Neural progenitor cell (in vitro differentiated cells): ENCODE data around the gene ZP4.

Experiments
- EZH2 ChIP-seq: fragments of 200-600 bp; sonication (generic); IDR thresholded peaks from 2 replicates; pipeline ENCODE4 v1.6.1; 2017; ENCODE audit warnings: antibody characterized with exemption, mild to moderate bottlenecking, moderate library complexity
- EZH2phosphoT487 ChIP-seq: fragments of 200-600 bp; sonication (generic); IDR thresholded peaks from 2 replicates; pipeline ENCODE4 v1.6.1; 2017; ENCODE audit warnings: antibody characterized with exemption
- TF ChIP-seq, protein P1 (sequence below): fragments of 200-600 bp; sonication (generic); IDR thresholded peaks from 2 replicates; pipeline ENCODE4 v1.5.1; 2017; ENCODE audit warnings: antibody characterized with exemption, mild to moderate bottlenecking

- TF ChIP-seq, protein P1, sequence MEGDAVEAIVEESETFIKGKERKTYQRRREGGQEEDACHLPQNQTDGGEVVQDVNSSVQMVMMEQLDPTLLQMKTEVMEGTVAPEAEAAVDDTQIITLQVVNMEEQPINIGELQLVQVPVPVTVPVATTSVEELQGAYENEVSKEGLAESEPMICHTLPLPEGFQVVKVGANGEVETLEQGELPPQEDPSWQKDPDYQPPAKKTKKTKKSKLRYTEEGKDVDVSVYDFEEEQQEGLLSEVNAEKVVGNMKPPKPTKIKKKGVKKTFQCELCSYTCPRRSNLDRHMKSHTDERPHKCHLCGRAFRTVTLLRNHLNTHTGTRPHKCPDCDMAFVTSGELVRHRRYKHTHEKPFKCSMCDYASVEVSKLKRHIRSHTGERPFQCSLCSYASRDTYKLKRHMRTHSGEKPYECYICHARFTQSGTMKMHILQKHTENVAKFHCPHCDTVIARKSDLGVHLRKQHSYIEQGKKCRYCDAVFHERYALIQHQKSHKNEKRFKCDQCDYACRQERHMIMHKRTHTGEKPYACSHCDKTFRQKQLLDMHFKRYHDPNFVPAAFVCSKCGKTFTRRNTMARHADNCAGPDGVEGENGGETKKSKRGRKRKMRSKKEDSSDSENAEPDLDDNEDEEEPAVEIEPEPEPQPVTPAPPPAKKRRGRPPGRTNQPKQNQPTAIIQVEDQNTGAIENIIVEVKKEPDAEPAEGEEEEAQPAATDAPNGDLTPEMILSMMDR: no peak
- TF ChIP-seq EZH2phosphoT487 (no peak), EZH2 (no peak)
Measured at GRCh38 chr1:237894131-237894530, 3.4 kb upstream of the ZP4 start.
